Lung (tissue), 12 donors: ENCODE measurements around the gene CCDC80. TPM values are rescaled to one million over a fixed set of nuclear protein-coding genes. Genes with fewer than 3 reads are reported as not detected.

Source experiments
- ATAC-seq: fragments of 200-7000 bp; cut with Tn5 transposase; one replicate; pipeline ENCODE4 v1.9.1; 2020; ENCODE audit warnings: moderate number of reproducible peaks; ENCODE audit not compliant: insufficient read depth, low FRiP score
- DNase-seq, 3 donors: peaks; one replicate each; pipeline ENCODE4 v3.0.0-alpha.2; 2013 to 2017
- H3K27ac ChIP-seq, 2 donors: one replicate each; pipeline ENCODE4 v1.5.1; 2013; ENCODE audit warnings: mild to moderate bottlenecking in 2 of 2, moderate library complexity in 2 of 2, control low read depth in 1 of 2, inconsistent platforms in 1 of 2, low read depth in 1 of 2, low read length in 1 of 2
- H3K27me3 ChIP-seq, 3 donors: one replicate each; pipeline ENCODE4 v1.5.1; 2013; ENCODE audit warnings: low read length in 2 of 3; ENCODE audit not compliant: control insufficient read depth in 3 of 3, insufficient read depth in 3 of 3
- H3K36me3 ChIP-seq, 4 donors: one replicate each; pipeline ENCODE4 v1.5.1; 2013; ENCODE audit warnings: low read length in 4 of 4, mild to moderate bottlenecking in 1 of 4, moderate library complexity in 1 of 4; ENCODE audit not compliant: control insufficient read depth in 4 of 4, insufficient read depth in 4 of 4
- H3K4me1 ChIP-seq, 5 donors: one replicate each; pipeline ENCODE4 v1.5.1; 2013; ENCODE audit warnings: low read length in 5 of 5, mild to moderate bottlenecking in 2 of 5, moderate library complexity in 1 of 5; ENCODE audit not compliant: control insufficient read depth in 5 of 5, insufficient read depth in 5 of 5
- H3K4me3 ChIP-seq: one replicate; pipeline ENCODE4 v1.5.1; 2013; ENCODE audit warnings: mild to moderate bottlenecking, control low read depth, moderate library complexity
- H3K9ac ChIP-seq, 2 donors: one replicate each; pipeline ENCODE4 v1.5.1; 2013; ENCODE audit warnings: low read length in 2 of 2, control low read depth in 1 of 2; ENCODE audit not compliant: insufficient read depth in 1 of 2
- H3K9me3 ChIP-seq, 4 donors: one replicate each; pipeline ENCODE4 v1.5.1; 2013; ENCODE audit warnings: low read length in 3 of 4, mild to moderate bottlenecking in 1 of 4, moderate library complexity in 1 of 4; ENCODE audit not compliant: control insufficient read depth in 4 of 4, insufficient read depth in 3 of 4
- CTCF ChIP-seq: IDR thresholded peaks from 2 replicates; pipeline ENCODE4 v1.5.1; 2012; ENCODE audit warnings: mild to moderate bottlenecking; ENCODE audit errors: control extremely low read depth, extremely low read depth
- WGBS, 2 donors: extraction: QIAGEN DNeasy Blood & Tissue Kit; methylation state at CpG; one replicate each; pipeline ENCODE4 v1.1.7; 2013; 5-methylcytosine and 5-hydroxymethylcytosine counted together
- polyA plus RNA-seq, 2 donors: library from polyadenylated mRNA; stranded (reverse); fragments of 200-250 nt; gene quantifications; one replicate each; pipeline ENCODE4 v1.2.1, GENCODE V29; 2013
- total RNA-seq, 2 donors: library from RNA; depleted of rRNA in 1 of 2; stranded (reverse); fragments of >200 nt in 1 of 2; gene quantifications; one replicate each; pipeline ENCODE4 v1.2.1, GENCODE V29; 2014 to 2021
- donor health status: control.
- donor health status: control.
- donor health status: Bipolar disorder and iron deficiency.
- donor health status: healthy.
- donor health status: DM: yes; HTN: yes; CAD: no.

The CCDC80 gene
- total and polyA plus RNA-seq, 4 donors = 19.0 to 63.3 (median 29.3) TPM

DNA sequence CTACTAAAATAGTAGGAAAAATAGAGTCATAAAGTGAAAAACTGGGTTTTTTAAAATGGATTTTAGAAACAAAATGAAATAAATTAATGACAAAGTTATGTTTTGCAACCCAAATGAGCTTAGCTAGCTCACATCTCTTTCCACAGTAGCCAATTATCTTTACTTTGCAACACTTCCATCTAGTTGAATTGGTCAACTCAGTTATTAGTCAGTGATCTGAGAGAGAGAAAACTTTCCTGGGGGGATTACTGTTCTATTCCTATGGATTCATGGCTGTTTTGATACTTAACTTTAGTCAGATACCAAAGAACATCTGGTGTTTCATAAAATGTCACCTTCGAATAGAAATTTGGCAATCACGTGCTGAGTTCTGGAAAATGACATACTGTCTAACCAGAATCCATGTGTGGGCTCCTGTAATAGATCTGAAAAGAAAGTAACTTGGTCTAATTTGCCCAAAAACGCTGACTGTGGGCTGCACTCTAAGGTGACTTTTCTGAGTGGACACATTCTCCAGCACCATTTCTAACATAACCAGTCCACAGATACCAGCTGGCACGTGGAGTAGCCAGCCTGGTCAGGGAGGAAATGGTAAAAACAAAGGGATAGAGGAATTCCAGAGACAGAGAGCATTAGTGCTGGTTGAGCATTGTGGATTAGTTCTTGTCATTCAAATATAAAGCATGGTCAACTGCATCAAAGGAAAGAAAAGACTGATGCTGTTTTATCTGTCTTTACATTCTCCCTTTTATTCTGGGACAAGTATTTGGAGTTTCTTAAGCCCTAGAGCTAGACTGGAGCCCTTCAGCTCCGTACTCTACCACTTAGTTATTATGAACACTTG lies 45.2 kb upstream of the CCDC80 start:
- no peak overlapping the region for H3K4me3 ChIP-seq
- no peak for TF ChIP-seq CTCF
- H3K4me1 ChIP-seq = no peaks in the 10 kb centered on the region
- 76 to 84% methylated on average over 5 of the region's 5 CpGs for WGBS, 2 donors
- no peaks in the 10 kb centered on the region for H3K27me3 ChIP-seq
- H3K27ac ChIP-seq = no peak overlapping the region
- no peaks in the 10 kb centered on the region for H3K9me3 ChIP-seq
- no peak for ATAC-seq
- no peaks in the 10 kb centered on the region for H3K36me3 ChIP-seq
- no peak for DNase-seq
- no peak overlapping the region for H3K9ac ChIP-seq

- H3K4me1 ChIP-seq = no peaks in the 10 kb centered on the region
- no peak overlapping the region for H3K9ac ChIP-seq
- no peak overlapping the region for H3K27ac ChIP-seq
- no peaks in the 10 kb centered on the region for H3K9me3 ChIP-seq
- no peak for ATAC-seq
- TF ChIP-seq CTCF = no peak
- H3K4me3 ChIP-seq = no peak overlapping the region
- no peaks in the 10 kb centered on the region for H3K27me3 ChIP-seq
- DNase-seq = no peak
- no peaks in the 10 kb centered on the region for H3K36me3 ChIP-seq
- WGBS, 2 donors = 81 to 84% methylated on average over 7 of the region's 7 CpGs
These were observed 44.5 kb upstream of the CCDC80 start for GRCh38 chr3:112685420-112685819.

DNA sequence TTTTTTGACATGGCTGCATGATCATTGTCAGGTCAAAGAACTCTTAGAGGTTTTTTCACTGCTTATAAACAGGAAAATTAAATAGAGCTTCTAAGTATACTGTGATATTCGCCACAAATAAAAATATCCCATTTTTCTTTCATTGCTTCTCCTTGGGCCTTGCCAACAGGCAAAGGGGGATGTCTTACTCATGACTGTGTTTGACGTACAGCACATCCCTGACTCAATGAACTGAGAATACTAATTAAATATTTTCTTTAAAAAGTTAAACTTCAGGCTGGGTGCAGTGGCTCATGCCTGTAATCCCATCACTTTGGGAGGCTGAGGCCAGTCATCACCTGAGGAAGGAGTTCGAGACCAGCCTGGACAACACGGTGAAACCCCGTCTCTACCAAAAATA lies 41.4 kb upstream of the CCDC80 start:
- DNase-seq (no peak), ATAC-seq (no peak)
- Histone ChIP-seq H3K9ac (no peak overlapping the region), H3K4me1 (no peaks in the 10 kb centered on the region), H3K36me3 (no peaks in the 10 kb centered on the region), H3K9me3 (no peaks in the 10 kb centered on the region), H3K27ac (no peak overlapping the region), H3K27me3 (no peaks in the 10 kb centered on the region), H3K4me3 (no peak overlapping the region)
- 88 to 94% methylated on average over 5 of the region's 5 CpGs for WGBS, 2 donors
- no peak for TF ChIP-seq CTCF
